Neural progenitor cell (in vitro differentiated cells): ENCODE results near the gene PODXL2. TPM values are rescaled to one million over a fixed set of nuclear protein-coding genes. Genes with fewer than 3 reads are reported as not detected.

Experiments
- DNase-seq: peaks from one replicate; pipeline ENCODE4 v3.0.0-alpha.2; 2016; ENCODE audit warnings: low spot score
- H2AFZ ChIP-seq: fragments of 200-600 bp; sonication (generic); replicated peaks from 2 replicates; pipeline ENCODE4 v1.6.1; 2016; ENCODE audit warnings: antibody characterized with exemption
- H3F3A ChIP-seq: fragments of 200-600 bp; sonication (generic); 2 replicates; pipeline ENCODE4 v1.6.1; 2016; ENCODE audit warnings: antibody characterized with exemption, low read depth
- H3K27ac ChIP-seq: fragments of 200-600 bp; sonication (generic); 2 replicates; pipeline ENCODE4 v1.5.1; 2016; ENCODE audit warnings: mild to moderate bottlenecking
- H3K27me3 ChIP-seq: fragments of 200-600 bp; sonication (generic); 2 replicates; pipeline ENCODE4 v1.6.1; 2016; ENCODE audit warnings: mild to moderate bottlenecking, moderate library complexity
- H3K36me3 ChIP-seq: fragments of 200-600 bp; sonication (generic); 2 replicates; pipeline ENCODE4 v1.5.1; 2016
- H3K4me1 ChIP-seq: fragments of 200-600 bp; sonication (generic); 2 replicates; pipeline ENCODE4 v1.6.1; 2016; ENCODE audit warnings: mixed run types
- H3K4me2 ChIP-seq: fragments of 200-600 bp; sonication (generic); 2 replicates; pipeline ENCODE4 v1.6.1; 2016
- H3K4me3 ChIP-seq: fragments of 200-600 bp; sonication (generic); 2 replicates; pipeline ENCODE4 v1.5.1; 2016
- H3K79me2 ChIP-seq: fragments of 200-600 bp; sonication (generic); 2 replicates; pipeline ENCODE4 v1.6.1; 2016; ENCODE audit warnings: low read depth
- H3K9ac ChIP-seq: fragments of 200-600 bp; sonication (generic); 2 replicates; pipeline ENCODE4 v1.6.1; 2016
- H3K9me3 ChIP-seq: fragments of 200-600 bp; sonication (generic); 2 replicates; pipeline ENCODE4 v1.5.1; 2016; ENCODE audit warnings: low read depth
- H4K20me1 ChIP-seq: fragments of 200-600 bp; sonication (generic); 2 replicates; pipeline ENCODE4 v1.6.1; 2016; ENCODE audit warnings: low read depth
- H3K27ac Mint-ChIP-seq: 3 replicates; pipeline ENCODE4 v1.8.0; 2021; ENCODE audit warnings: mixed read lengths
- H3K27me3 Mint-ChIP-seq: 2 replicates; pipeline ENCODE4 v1.8.0; 2022; ENCODE audit warnings: low read depth, mild to moderate bottlenecking, inconsistent platforms, moderate library complexity, mixed read lengths; ENCODE audit not compliant: insufficient read depth
- H3K36me3 Mint-ChIP-seq: 3 replicates; pipeline ENCODE4 v1.8.0; 2021; ENCODE audit warnings: mixed read lengths
- H3K4me1 Mint-ChIP-seq: 3 replicates; pipeline ENCODE4 v1.8.0; 2021; ENCODE audit warnings: mixed read lengths
- H3K4me3 Mint-ChIP-seq: 3 replicates; pipeline ENCODE4 v1.8.0; 2021; ENCODE audit warnings: mild to moderate bottlenecking, moderate library complexity, mixed read lengths
- H3K9me3 Mint-ChIP-seq: 3 replicates; pipeline ENCODE4 v1.8.0; 2020; ENCODE audit warnings: mixed read lengths
- EZH2 ChIP-seq: fragments of 200-600 bp; sonication (generic); IDR thresholded peaks from 2 replicates; pipeline ENCODE4 v1.6.1; 2017; ENCODE audit warnings: antibody characterized with exemption, mild to moderate bottlenecking, moderate library complexity
- EZH2phosphoT487 ChIP-seq: fragments of 200-600 bp; sonication (generic); IDR thresholded peaks from 2 replicates; pipeline ENCODE4 v1.6.1; 2017; ENCODE audit warnings: antibody characterized with exemption
- total RNA-seq: library from RNA; depleted of rRNA; stranded (reverse); fragments of >200 nt; gene quantifications from 2 replicates; pipeline ENCODE4 v1.2.3, GENCODE V29; 2015; ENCODE audit warnings: low replicate concordance
- TF ChIP-seq, protein P1 (sequence below): fragments of 200-600 bp; sonication (generic); IDR thresholded peaks from 2 replicates; pipeline ENCODE4 v1.5.1; 2017; ENCODE audit warnings: antibody characterized with exemption, mild to moderate bottlenecking

PODXL2 gene
- total RNA-seq, 1 donor from 2014 or later = 18.4 TPM

- H3K36me3 ChIP-seq = no peaks in the 10 kb centered on the region
- H4K20me1 ChIP-seq = no peaks in the 10 kb centered on the region
- H3K4me1 ChIP-seq = peaks cover 10% of the 10 kb centered on the region
- H2AFZ ChIP-seq = no peak overlapping the region
- TF ChIP-seq EZH2 (no peak), EZH2phosphoT487 (no peak)
- TF ChIP-seq, protein P1, sequence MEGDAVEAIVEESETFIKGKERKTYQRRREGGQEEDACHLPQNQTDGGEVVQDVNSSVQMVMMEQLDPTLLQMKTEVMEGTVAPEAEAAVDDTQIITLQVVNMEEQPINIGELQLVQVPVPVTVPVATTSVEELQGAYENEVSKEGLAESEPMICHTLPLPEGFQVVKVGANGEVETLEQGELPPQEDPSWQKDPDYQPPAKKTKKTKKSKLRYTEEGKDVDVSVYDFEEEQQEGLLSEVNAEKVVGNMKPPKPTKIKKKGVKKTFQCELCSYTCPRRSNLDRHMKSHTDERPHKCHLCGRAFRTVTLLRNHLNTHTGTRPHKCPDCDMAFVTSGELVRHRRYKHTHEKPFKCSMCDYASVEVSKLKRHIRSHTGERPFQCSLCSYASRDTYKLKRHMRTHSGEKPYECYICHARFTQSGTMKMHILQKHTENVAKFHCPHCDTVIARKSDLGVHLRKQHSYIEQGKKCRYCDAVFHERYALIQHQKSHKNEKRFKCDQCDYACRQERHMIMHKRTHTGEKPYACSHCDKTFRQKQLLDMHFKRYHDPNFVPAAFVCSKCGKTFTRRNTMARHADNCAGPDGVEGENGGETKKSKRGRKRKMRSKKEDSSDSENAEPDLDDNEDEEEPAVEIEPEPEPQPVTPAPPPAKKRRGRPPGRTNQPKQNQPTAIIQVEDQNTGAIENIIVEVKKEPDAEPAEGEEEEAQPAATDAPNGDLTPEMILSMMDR = no peak
- H3K9ac ChIP-seq = no peak overlapping the region
- H3K27ac Mint-ChIP-seq = no peak overlapping the region
- H3K9me3 Mint-ChIP-seq = peaks cover 14% of the 10 kb centered on the region
- no peaks in the 10 kb centered on the region for H3K79me2 ChIP-seq
- H3K4me1 Mint-ChIP-seq = peaks cover 21% of the 10 kb centered on the region
- H3K9me3 ChIP-seq = no peaks in the 10 kb centered on the region
- H3K27me3 Mint-ChIP-seq = peaks cover 6% of the 10 kb centered on the region
- H3K4me3 Mint-ChIP-seq = no peak overlapping the region
- no peaks in the 10 kb centered on the region for H3K36me3 Mint-ChIP-seq
- no peaks in the 10 kb centered on the region for H3F3A ChIP-seq
- no peak overlapping the region for H3K27ac ChIP-seq
- DNase-seq = no peak
- H3K4me2 ChIP-seq = no peak overlapping the region
- no peak overlapping the region for H3K4me3 ChIP-seq
- no peaks in the 10 kb centered on the region for H3K27me3 ChIP-seq
These were observed 77.9 kb downstream of the PODXL2 start for GRCh38 chr3:127706785-127707351.

DNA sequence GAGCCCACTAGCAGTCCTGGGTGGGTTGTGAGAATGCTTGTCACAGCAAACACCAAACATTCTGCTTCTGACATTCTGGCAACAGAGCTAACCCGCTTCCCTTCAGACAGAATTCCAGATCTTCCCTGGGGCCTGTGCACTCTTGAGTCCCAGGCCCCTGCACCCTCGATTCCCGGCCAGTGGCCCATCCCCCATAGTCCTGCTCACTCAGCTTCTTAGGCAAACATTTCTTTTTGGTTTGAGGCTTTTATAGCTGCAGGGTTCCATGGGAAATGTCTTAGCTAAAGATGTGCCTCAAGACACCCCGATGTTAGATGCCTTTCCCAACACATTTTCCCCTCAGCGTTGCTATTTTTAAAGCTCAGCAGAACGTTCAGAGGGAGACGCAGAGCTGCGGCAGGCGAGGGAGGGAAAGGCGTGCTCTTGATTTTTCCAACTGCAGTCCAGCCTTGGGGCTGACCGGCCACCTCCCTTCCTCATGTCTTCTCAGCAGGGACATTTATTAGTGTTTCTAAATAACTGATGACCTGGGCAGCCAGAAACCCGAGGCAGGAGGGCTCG, 78.9 kb downstream of the PODXL2 start:
- H3K9me3 Mint-ChIP-seq = peaks cover 14% of the 10 kb centered on the region
- Histone ChIP-seq H3K27me3 (no peaks in the 10 kb centered on the region), H3F3A (no peaks in the 10 kb centered on the region), H3K79me2 (no peaks in the 10 kb centered on the region), H3K4me2 (no peak overlapping the region), H4K20me1 (no peaks in the 10 kb centered on the region), H3K4me3 (no peak overlapping the region), H3K36me3 (no peaks in the 10 kb centered on the region), H2AFZ (peak overlapping the region; percentile 72), H3K27ac (no peak overlapping the region), H3K4me1 (peaks cover 10% of the 10 kb centered on the region), H3K9me3 (no peaks in the 10 kb centered on the region), H3K9ac (no peak overlapping the region)
- H3K36me3 Mint-ChIP-seq = no peaks in the 10 kb centered on the region
- H3K4me1 Mint-ChIP-seq = peaks cover 30% of the 10 kb centered on the region
- TF ChIP-seq EZH2 (no peak), EZH2phosphoT487 (no peak)
- TF ChIP-seq, protein P1 = no peak
- no peak for DNase-seq
- H3K27ac Mint-ChIP-seq = no peak overlapping the region
- H3K4me3 Mint-ChIP-seq = no peak overlapping the region
- peaks cover 9% of the 10 kb centered on the region for H3K27me3 Mint-ChIP-seq

GRCh38 chr3:127708837-127709236, 79.9 kb downstream of the PODXL2 start:
- no peaks in the 10 kb centered on the region for H3K36me3 ChIP-seq
- H3K9me3 Mint-ChIP-seq = peaks cover 7% of the 10 kb centered on the region
- no peak overlapping the region for H3K27ac ChIP-seq
- TF ChIP-seq, protein P1 = no peak
- TF ChIP-seq EZH2 (no peak), EZH2phosphoT487 (no peak)
- no peak overlapping the region for H3K4me3 Mint-ChIP-seq
- H3K4me3 ChIP-seq = no peak overlapping the region
- no peaks in the 10 kb centered on the region for H3K9me3 ChIP-seq
- H3K36me3 Mint-ChIP-seq = no peaks in the 10 kb centered on the region
- no peak overlapping the region for H3K9ac ChIP-seq
- no peak overlapping the region for H3K4me2 ChIP-seq
- no peaks in the 10 kb centered on the region for H3K27me3 ChIP-seq
- peaks cover 4% of the 10 kb centered on the region for H3F3A ChIP-seq
- peaks cover 9% of the 10 kb centered on the region for H3K27me3 Mint-ChIP-seq
- H4K20me1 ChIP-seq = no peaks in the 10 kb centered on the region
- peaks cover 35% of the 10 kb centered on the region for H3K4me1 Mint-ChIP-seq
- no peaks in the 10 kb centered on the region for H3K79me2 ChIP-seq
- DNase-seq = no peak
- H3K27ac Mint-ChIP-seq = no peak overlapping the region
- peaks cover 14% of the 10 kb centered on the region for H3K4me1 ChIP-seq
- H2AFZ ChIP-seq = no peak overlapping the region
